Body of pancreas (tissue), 4 donors: Measurements from ENCODE around the gene RBM20.
A peak's percentile ranks its signal among the peaks of the same experiment; 100 is the strongest.

ENCODE experiments used
- POLR2A ChIP-seq, 3 donors: fragments of 450-650 bp; IDR thresholded peaks; one replicate each; pipeline ENCODE4 v1.6.1; 2016; ENCODE audit warnings: antibody characterized with exemption in 3 of 3, mild to moderate bottlenecking in 2 of 3
- TF ChIP-seq, protein P1 (sequence below), 7 experiments: fragments of 450-650 bp in 4 of 7; fragments of 200-600 bp in 3 of 7; sonication (generic) in 3 of 7; IDR thresholded peaks; one replicate each; pipeline ENCODE4 v1.5.1; 2016 to 2019; ENCODE audit warnings: antibody characterized with exemption in 7 of 7

DNA sequence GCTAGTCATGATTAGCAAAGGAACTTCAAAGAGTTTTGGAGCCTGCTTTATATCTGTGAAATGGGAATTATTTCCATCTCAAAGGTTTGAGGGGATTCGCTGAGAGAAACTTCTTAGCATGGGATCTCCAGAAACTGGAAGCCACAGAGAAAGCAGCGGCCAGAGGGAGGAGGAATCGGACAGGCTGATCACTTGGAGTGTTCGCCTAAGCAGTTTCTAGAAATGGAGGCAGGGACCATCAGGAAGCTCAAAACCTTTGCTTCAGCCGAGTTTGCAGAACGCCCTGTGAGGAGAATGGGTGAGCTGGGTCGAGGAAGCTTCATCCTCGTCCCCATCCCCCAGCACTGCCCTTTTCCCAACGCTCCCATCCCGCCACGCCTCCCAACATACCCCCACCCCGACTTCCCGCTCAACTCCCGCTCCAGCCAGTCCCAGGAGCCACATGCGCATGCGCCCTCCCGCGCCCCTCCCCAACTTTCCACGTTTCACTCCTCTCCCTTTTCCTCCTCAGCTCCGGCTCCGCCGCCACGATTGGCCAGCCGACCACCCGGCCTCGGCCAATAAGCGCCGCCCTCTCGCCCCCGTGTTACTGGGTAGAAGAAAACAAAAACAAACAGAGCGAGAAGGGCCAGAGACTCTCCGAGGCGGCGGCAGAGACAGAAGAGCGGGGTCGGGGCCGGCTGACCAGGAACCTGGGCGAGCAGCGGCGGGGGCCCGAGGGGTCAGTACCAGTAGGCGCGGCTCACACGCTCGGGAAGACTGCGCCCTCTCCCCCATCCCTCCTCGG is 227.4 kb downstream of the RBM20 start, which contains the start of gene PDCD4:
- TF ChIP-seq, protein P1, sequence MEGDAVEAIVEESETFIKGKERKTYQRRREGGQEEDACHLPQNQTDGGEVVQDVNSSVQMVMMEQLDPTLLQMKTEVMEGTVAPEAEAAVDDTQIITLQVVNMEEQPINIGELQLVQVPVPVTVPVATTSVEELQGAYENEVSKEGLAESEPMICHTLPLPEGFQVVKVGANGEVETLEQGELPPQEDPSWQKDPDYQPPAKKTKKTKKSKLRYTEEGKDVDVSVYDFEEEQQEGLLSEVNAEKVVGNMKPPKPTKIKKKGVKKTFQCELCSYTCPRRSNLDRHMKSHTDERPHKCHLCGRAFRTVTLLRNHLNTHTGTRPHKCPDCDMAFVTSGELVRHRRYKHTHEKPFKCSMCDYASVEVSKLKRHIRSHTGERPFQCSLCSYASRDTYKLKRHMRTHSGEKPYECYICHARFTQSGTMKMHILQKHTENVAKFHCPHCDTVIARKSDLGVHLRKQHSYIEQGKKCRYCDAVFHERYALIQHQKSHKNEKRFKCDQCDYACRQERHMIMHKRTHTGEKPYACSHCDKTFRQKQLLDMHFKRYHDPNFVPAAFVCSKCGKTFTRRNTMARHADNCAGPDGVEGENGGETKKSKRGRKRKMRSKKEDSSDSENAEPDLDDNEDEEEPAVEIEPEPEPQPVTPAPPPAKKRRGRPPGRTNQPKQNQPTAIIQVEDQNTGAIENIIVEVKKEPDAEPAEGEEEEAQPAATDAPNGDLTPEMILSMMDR (IDR thresholded peaks at IDR 0.05): peak in 2 of 7 experiments; percentile 1 to 15
- peak; percentile 97 to 100 (median 99) for TF ChIP-seq POLR2A (IDR thresholded peaks at IDR 0.05)
